ENCODE data around the gene SH3RF3.

The SH3RF3 gene

GRCh38 chr2:109123586-109124201 lies 5.3 kb upstream of the SH3RF3 start:
- Histone ChIP-seq H3K36me3 (ENCODE audit: control insufficient read depth, insufficient read depth, low read length) (no peaks in the 10 kb centered on the region), H3K27ac (no peak overlapping the region), H3K4me3 (ENCODE audit: low read depth, low read length) (no peak overlapping the region), H3K79me2 (no peaks in the 10 kb centered on the region), H3K4me2 (ENCODE audit: low read length) (no peak overlapping the region), H3K9ac (no peak overlapping the region), H3K27me3 (ENCODE audit: control insufficient read depth, insufficient read depth, low read length) (no peaks in the 10 kb centered on the region), H3K4me1 (no peaks in the 10 kb centered on the region), H3K9me3 (ENCODE audit: control insufficient read depth, low read length) (no peaks in the 10 kb centered on the region), H2AFZ (no peak overlapping the region)
- TF ChIP-seq CTCF (IDR thresholded peaks at IDR 0.05), result no peak

GRCh38 chr2:109124982-109125592 lies 3.9 kb upstream of the SH3RF3 start:
- Histone ChIP-seq H3K9me3 (ENCODE audit: control insufficient read depth, low read length) (no peaks in the 10 kb centered on the region), H3K27ac (no peak overlapping the region), H3K36me3 (ENCODE audit: control insufficient read depth, insufficient read depth, low read length) (no peaks in the 10 kb centered on the region), H3K4me1 (no peaks in the 10 kb centered on the region), H3K4me2 (ENCODE audit: low read length) (no peak overlapping the region), H3K4me3 (ENCODE audit: low read depth, low read length) (no peak overlapping the region), H3K27me3 (ENCODE audit: control insufficient read depth, insufficient read depth, low read length) (no peaks in the 10 kb centered on the region), H3K9ac (no peak overlapping the region), H2AFZ (no peak overlapping the region), H3K79me2 (no peaks in the 10 kb centered on the region)
- TF ChIP-seq CTCF (IDR thresholded peaks at IDR 0.05), result no peak

- Histone ChIP-seq H3K79me2 (no peaks in the 10 kb centered on the region), H3K4me2 (ENCODE audit: low read length) (no peak overlapping the region), H2AFZ (no peak overlapping the region), H3K36me3 (ENCODE audit: control insufficient read depth, insufficient read depth, low read length) (no peaks in the 10 kb centered on the region), H3K27ac (no peak overlapping the region), H3K4me3 (ENCODE audit: low read depth, low read length) (no peak overlapping the region), H3K9me3 (ENCODE audit: control insufficient read depth, low read length) (no peaks in the 10 kb centered on the region), H3K4me1 (no peaks in the 10 kb centered on the region), H3K27me3 (ENCODE audit: control insufficient read depth, insufficient read depth, low read length) (no peaks in the 10 kb centered on the region), H3K9ac (no peak overlapping the region)
- no peak for TF ChIP-seq CTCF (IDR thresholded peaks at IDR 0.05)
Observed at GRCh38 chr2:109125593-109126500, 3.2 kb upstream of the SH3RF3 start.

GRCh38 chr2:109126501-109126860 lies 2.5 kb upstream of the SH3RF3 start:
- H3K4me3 ChIP-seq (ENCODE audit: low read depth, low read length), result no peak overlapping the region
- no peak for TF ChIP-seq CTCF (IDR thresholded peaks at IDR 0.05)
- no peak overlapping the region for H3K27ac ChIP-seq
- no peak overlapping the region for H3K4me2 ChIP-seq (ENCODE audit: low read length)
- H2AFZ ChIP-seq, result no peak overlapping the region
- no peaks in the 10 kb centered on the region for H3K79me2 ChIP-seq
- no peaks in the 10 kb centered on the region for H3K36me3 ChIP-seq (ENCODE audit: control insufficient read depth, insufficient read depth, low read length)
- no peak overlapping the region for H3K9ac ChIP-seq
- no peaks in the 10 kb centered on the region for H3K4me1 ChIP-seq
- H3K27me3 ChIP-seq (ENCODE audit: control insufficient read depth, insufficient read depth, low read length), result no peaks in the 10 kb centered on the region
- H3K9me3 ChIP-seq (ENCODE audit: control insufficient read depth, low read length), result no peaks in the 10 kb centered on the region
